ENCODE results near the gene RAPGEF3. TPM values are rescaled to one million over a fixed set of nuclear protein-coding genes. Genes with fewer than 3 reads are reported as not detected.

RAPGEF3 gene
- total RNA-seq, 2 donors from 2014 or later: 0.62 to 1.4 TPM

GRCh38 chr12:47768323-47768811, 9.7 kb upstream of the RAPGEF3 start:
- H3K36me3 Mint-ChIP-seq (ENCODE audit: insufficient read depth in 2 of 2): no peaks in the 10 kb centered on the region
- ATAC-seq (replicated peaks in 1 of 2) (no peak), DNase-seq (no peak)
- peaks cover 6% of the 10 kb centered on the region for H3K27me3 Mint-ChIP-seq (ENCODE audit: low read depth)
- H3K4me1 Mint-ChIP-seq (ENCODE audit: low read depth): peaks cover 7% of the 10 kb centered on the region
- H3K27ac Mint-ChIP-seq: no peak overlapping the region
- no peak overlapping the region for H3K4me3 Mint-ChIP-seq
- H3K9me3 Mint-ChIP-seq: no peaks in the 10 kb centered on the region

DNA sequence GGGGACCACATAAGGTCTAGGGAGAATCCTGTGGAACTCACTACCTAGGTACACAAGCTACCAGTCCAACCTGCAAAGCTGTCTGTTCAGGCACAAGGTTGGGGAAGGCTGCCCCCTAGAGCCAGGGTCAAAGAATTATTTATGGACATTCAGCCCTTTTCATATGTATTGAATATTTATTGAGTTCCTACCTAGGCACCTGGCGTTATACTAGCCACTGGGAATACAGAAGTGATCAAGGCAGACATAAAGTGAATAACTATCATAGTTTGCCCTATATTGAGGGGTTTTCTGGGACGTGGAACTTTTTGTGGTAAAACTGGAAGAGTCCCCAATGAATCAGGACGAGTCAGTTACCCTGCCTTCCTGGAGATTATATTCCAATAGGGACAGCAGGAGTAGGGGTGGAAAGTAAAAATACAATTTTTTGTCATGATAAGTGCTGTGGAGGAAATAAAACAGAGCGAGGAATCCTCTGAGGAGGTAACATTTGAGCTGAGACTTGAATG, 8.6 kb upstream of the RAPGEF3 start:
- Mint-ChIP-seq H3K27ac (peak overlapping the region; percentile 78), H3K36me3 (ENCODE audit: insufficient read depth in 2 of 2) (no peaks in the 10 kb centered on the region), H3K27me3 (ENCODE audit: low read depth) (peaks cover 2% of the 10 kb centered on the region), H3K4me3 (no peak overlapping the region), H3K4me1 (ENCODE audit: low read depth) (peaks cover 2% of the 10 kb centered on the region), H3K9me3 (no peaks in the 10 kb centered on the region)
- peak; percentile 76 for DNase-seq
- ATAC-seq (replicated peaks in 1 of 2): peak; percentile 67 to 77

DNA sequence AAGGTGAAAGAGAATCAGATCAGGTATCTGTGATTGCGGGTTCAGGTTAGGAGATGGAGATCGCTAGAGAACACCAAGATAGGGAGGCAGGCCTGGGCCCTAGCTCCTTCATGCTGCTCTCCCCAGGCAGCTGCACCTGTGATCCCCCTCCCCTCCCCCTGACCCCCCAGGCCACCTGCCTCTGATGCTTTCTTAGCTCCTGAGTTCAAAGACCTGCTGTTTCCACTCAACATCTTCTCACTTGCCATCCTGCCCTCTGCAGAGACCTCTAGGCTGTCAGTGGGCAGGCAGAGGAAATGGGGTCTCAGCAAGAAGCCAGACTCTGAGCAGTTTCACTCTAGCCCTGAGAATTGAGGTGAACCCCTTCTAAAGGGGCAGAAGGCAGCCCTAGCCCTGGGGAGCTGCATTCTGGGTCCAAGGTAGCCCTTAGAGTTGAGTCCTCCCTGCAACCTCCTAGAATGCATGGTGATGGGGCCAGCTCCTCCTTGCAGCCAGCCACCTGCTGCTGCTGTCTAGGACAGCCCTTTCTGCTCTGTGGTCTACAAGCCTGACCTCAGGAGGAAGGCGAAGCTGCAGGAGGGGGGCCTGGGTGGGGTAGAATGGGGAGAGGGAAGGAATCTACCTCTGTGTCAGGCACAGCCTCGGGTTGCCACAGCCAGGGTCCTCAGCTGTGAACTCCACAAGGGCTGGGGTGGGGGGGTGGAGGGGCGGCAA, 8.0 kb upstream of the RAPGEF3 start:
- H3K4me1 Mint-ChIP-seq (ENCODE audit: low read depth): peaks cover 2% of the 10 kb centered on the region
- H3K27me3 Mint-ChIP-seq (ENCODE audit: low read depth): no peaks in the 10 kb centered on the region
- no peaks in the 10 kb centered on the region for H3K9me3 Mint-ChIP-seq
- peak; percentile 16 to 41 for ATAC-seq (replicated peaks in 1 of 2)
- DNase-seq: no peak
- H3K4me3 Mint-ChIP-seq: no peak overlapping the region
- H3K36me3 Mint-ChIP-seq (ENCODE audit: insufficient read depth in 2 of 2): no peaks in the 10 kb centered on the region
- no peak overlapping the region for H3K27ac Mint-ChIP-seq

DNA sequence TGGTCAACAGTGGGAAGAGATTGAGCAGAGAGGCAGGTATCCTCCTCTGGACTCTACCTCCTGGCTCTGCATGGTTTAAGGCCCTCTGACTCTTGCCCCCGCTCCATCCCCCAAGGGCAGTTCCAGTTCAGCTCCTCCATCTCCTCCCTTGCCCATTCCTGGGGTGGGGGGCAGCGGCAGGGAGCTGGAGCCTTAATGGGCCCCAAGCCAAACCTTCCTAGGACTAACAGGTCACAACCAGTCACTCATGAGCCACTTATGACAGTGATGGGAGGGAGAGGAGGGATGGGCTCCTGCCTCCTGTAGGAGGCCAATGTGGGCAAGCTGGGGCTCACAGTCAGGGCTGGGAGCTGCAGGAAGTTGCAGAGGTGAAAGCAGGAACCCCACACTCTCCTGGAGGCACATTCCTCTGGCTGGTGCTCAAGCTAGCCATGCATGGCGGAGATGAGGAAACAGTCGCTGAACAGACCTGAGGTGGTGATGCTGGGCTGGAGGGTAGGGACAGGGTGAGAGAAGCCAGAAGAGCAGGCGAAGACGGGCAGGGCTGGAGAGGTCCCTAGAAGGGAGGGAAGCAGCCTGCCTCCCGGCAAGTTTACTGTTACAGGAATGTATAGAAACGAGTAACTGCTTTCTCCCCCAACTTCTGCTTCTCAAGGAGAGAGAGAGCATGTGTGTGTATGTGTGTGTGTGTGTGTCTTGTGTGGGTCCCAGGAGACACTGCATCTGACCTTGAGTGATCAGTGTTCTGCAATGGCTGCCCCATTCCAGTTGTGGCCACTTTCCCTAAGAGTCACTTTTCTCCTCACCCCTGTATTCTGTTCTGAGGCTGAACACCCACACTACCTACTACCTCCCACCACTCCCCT, 5.0 kb upstream of the RAPGEF3 start:
- H3K9me3 Mint-ChIP-seq: no peaks in the 10 kb centered on the region
- no peak overlapping the region for H3K4me3 Mint-ChIP-seq

GRCh38 chr12:47762850-47763465, 4.3 kb upstream of the RAPGEF3 start:
- ATAC-seq (replicated peaks in 1 of 2) (no peak), DNase-seq (no peak)
- Mint-ChIP-seq H3K4me3 (no peak overlapping the region), H3K36me3 (ENCODE audit: insufficient read depth in 2 of 2) (no peaks in the 10 kb centered on the region), H3K27me3 (ENCODE audit: low read depth) (peaks cover 6% of the 10 kb centered on the region), H3K9me3 (no peaks in the 10 kb centered on the region), H3K27ac (no peak overlapping the region), H3K4me1 (ENCODE audit: low read depth) (peaks cover 25% of the 10 kb centered on the region)

More for the DNA sequence above, 5.0 kb upstream of the RAPGEF3 start:
- Mint-ChIP-seq H3K27ac (no peak overlapping the region), H3K27me3 (ENCODE audit: low read depth) (peaks cover 6% of the 10 kb centered on the region), H3K4me1 (ENCODE audit: low read depth) (peaks cover 25% of the 10 kb centered on the region), H3K36me3 (ENCODE audit: insufficient read depth in 2 of 2) (no peaks in the 10 kb centered on the region)
- DNase-seq: no peak
- ATAC-seq (replicated peaks in 1 of 2): no peak

GRCh38 chr12:47758584-47758833, 171 bp downstream of the RAPGEF3 start:
- Mint-ChIP-seq H3K27me3 (ENCODE audit: low read depth) (peaks cover 12% of the 10 kb centered on the region), H3K9me3 (no peaks in the 10 kb centered on the region), H3K4me3 (peak overlapping the region; percentile 54 to 56), H3K4me1 (ENCODE audit: low read depth) (peaks cover 57% of the 10 kb centered on the region), H3K36me3 (ENCODE audit: insufficient read depth in 2 of 2) (no peaks in the 10 kb centered on the region), H3K27ac (no peak overlapping the region)
- DNase-seq: no peak
- no peak for ATAC-seq (replicated peaks in 1 of 2)

- Mint-ChIP-seq H3K36me3 (ENCODE audit: insufficient read depth in 2 of 2) (no peaks in the 10 kb centered on the region), H3K27ac (no peak overlapping the region), H3K27me3 (ENCODE audit: low read depth) (peaks cover 12% of the 10 kb centered on the region), H3K9me3 (no peaks in the 10 kb centered on the region), H3K4me1 (ENCODE audit: low read depth) (peaks cover 57% of the 10 kb centered on the region), H3K4me3 (peak overlapping the region; percentile 54 to 56)
- no peak for DNase-seq
- no peak for ATAC-seq (replicated peaks in 1 of 2)
Measured at GRCh38 chr12:47757840-47758583, 668 bp downstream of the RAPGEF3 start.

DNA sequence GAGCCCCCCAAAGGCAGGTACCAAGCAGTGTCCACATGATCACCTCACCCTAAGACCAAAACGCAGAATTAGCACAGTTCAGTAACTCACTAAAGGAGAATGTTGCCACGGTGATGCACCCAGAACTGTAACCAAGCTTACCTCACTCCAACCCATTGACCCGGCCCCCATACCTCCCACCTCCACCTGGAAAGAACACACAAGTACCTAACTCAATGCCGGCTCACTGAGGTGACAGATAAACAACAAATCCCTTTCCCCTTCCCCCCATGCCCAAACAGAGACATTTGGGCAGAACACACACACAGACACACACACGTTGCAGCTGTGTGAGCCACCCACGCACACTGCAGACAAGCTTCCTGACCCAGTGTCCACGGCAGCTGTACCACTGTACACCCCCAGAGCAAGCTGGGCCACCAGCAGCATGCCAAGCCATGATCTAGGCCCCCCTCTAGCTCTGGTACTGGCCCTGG, 1.3 kb downstream of the RAPGEF3 start:
- Mint-ChIP-seq H3K9me3 (no peaks in the 10 kb centered on the region), H3K4me3 (peak overlapping the region in 1 of 2 donors; percentile 18), H3K27me3 (ENCODE audit: low read depth) (peaks cover 12% of the 10 kb centered on the region), H3K4me1 (ENCODE audit: low read depth) (peaks cover 57% of the 10 kb centered on the region), H3K27ac (no peak overlapping the region), H3K36me3 (ENCODE audit: insufficient read depth in 2 of 2) (no peaks in the 10 kb centered on the region)
- ATAC-seq (replicated peaks in 1 of 2) (no peak), DNase-seq (no peak)

DNA sequence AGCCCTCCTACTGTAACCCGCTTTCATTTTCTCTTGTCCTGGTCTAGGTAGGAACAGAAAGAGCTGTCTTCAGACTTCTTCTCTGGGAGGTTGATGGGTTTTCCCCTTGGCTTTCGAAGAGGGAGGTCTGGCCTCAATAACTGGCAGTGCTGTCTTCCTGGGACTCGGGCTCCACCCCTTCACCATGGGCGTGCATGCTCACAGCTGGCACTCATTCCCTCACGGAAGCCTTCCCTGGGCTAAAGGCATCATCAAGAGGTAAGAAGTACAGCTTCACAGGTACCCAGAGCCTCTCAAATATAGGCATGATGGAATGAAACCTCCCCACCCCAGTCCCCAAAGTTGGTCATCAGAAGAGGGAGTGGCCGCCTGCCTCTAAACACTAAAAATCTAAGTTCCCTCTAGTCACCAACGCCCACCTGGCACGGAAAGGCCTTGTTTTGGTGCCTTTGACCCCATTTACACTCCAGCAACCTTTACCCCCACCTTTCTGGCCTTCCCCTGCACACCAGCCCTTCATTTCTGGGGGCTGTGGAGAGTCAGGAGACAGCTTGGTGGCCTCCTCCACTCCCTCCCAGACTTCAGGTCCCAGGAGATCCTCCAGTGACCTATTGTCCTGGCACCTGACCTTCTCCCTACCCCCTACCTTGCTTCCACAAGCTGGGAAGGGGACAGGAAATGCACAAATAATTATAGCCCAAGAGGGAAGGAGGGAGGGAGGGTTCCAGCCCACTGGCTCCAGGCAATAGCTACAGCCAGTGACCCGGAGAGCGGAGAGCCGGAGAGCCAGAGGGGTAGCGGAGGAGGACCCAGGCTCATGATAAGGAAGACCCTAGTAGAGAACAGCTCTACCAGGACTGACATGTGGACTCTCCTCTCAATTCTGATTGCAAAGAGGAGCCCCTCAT, 2.8 kb downstream of the RAPGEF3 start:
- peaks cover 47% of the 10 kb centered on the region for H3K4me1 Mint-ChIP-seq (ENCODE audit: low read depth)
- H3K4me3 Mint-ChIP-seq: peak overlapping the region; percentile 61 to 69
- no peaks in the 10 kb centered on the region for H3K36me3 Mint-ChIP-seq (ENCODE audit: insufficient read depth in 2 of 2)
- ATAC-seq (replicated peaks in 1 of 2) (peak; percentile 39 to 50), DNase-seq (no peak)
- H3K9me3 Mint-ChIP-seq: no peaks in the 10 kb centered on the region
- peaks cover 12% of the 10 kb centered on the region for H3K27me3 Mint-ChIP-seq (ENCODE audit: low read depth)
- peak overlapping the region; percentile 9 for H3K27ac Mint-ChIP-seq

GRCh38 chr12:47754881-47755280, 3.8 kb downstream of the RAPGEF3 start:
- H3K4me1 Mint-ChIP-seq (ENCODE audit: low read depth): peaks cover 39% of the 10 kb centered on the region
- no peak overlapping the region for H3K27ac Mint-ChIP-seq
- peaks cover 6% of the 10 kb centered on the region for H3K27me3 Mint-ChIP-seq (ENCODE audit: low read depth)
- no peak for DNase-seq
- peak overlapping the region in 1 of 2 donors; percentile 61 for H3K4me3 Mint-ChIP-seq
- no peaks in the 10 kb centered on the region for H3K36me3 Mint-ChIP-seq (ENCODE audit: insufficient read depth in 2 of 2)
- no peak for ATAC-seq (replicated peaks in 1 of 2)
- no peaks in the 10 kb centered on the region for H3K9me3 Mint-ChIP-seq

- H3K4me1 Mint-ChIP-seq (ENCODE audit: low read depth): peaks cover 34% of the 10 kb centered on the region
- no peak for ATAC-seq (replicated peaks in 1 of 2)
Measured at GRCh38 chr12:47754126-47754525, 4.6 kb downstream of the RAPGEF3 start.

More at GRCh38 chr12:47754126-47754525, 4.6 kb downstream of the RAPGEF3 start:
- no peak overlapping the region for H3K27ac Mint-ChIP-seq
- H3K4me3 Mint-ChIP-seq: no peak overlapping the region
- peaks cover 6% of the 10 kb centered on the region for H3K27me3 Mint-ChIP-seq (ENCODE audit: low read depth)
- DNase-seq: no peak
- H3K9me3 Mint-ChIP-seq: no peaks in the 10 kb centered on the region
- H3K36me3 Mint-ChIP-seq (ENCODE audit: insufficient read depth in 2 of 2): no peaks in the 10 kb centered on the region
